Lower leg skin (tissue), 4 donors: ENCODE measurements around the gene CCNI. TPM values are rescaled to one million over a fixed set of nuclear protein-coding genes. Genes with fewer than 3 reads are reported as not detected.

Source experiments
- DNase-seq, 2 donors: peaks; one replicate each; pipeline ENCODE4 v3.0.0-alpha.2; 2019; ENCODE audit warnings: low spot score in 2 of 2
- H3K4me3 ChIP-seq: fragments of 200-600 bp; sonication (generic); 2 replicates; pipeline ENCODE4 v1.5.1; 2017; ENCODE audit warnings: mild to moderate bottlenecking, low read depth; ENCODE audit not compliant: poor library complexity, severe bottlenecking
- POLR2A ChIP-seq, 2 donors: fragments of 450-650 bp; IDR thresholded peaks; one replicate each; pipeline ENCODE4 v1.6.1; 2016 to 2017; ENCODE audit warnings: antibody characterized with exemption in 2 of 2, mild to moderate bottlenecking in 1 of 2, moderate library complexity in 1 of 2
- WGBS, 2 donors: methylation state at CpG; one replicate each; pipeline ENCODE4 v1.1.5; 2018; 5-methylcytosine and 5-hydroxymethylcytosine counted together
- intact Hi-C: fragments of 100-400 bp; cut with DNase I; formaldehyde crosslinking; loops from one replicate; pipeline ENCODE4 v1.15.0; 2023; ENCODE audit warnings: low total_unique reads
- total RNA-seq, 4 donors: library from RNA; depleted of rRNA; stranded (reverse); fragments of >200 nt; gene quantifications; one replicate each; pipeline ENCODE4 v1.1.0, GENCODE V29; 2016
- TF ChIP-seq, protein P1 (sequence below), 3 donors: fragments of 450-650 bp; IDR thresholded peaks; one replicate each; pipeline ENCODE4 v1.5.1; 2016; ENCODE audit warnings: antibody characterized with exemption in 3 of 3, mild to moderate bottlenecking in 3 of 3, moderate library complexity in 2 of 3

Gene CCNI, protein sequence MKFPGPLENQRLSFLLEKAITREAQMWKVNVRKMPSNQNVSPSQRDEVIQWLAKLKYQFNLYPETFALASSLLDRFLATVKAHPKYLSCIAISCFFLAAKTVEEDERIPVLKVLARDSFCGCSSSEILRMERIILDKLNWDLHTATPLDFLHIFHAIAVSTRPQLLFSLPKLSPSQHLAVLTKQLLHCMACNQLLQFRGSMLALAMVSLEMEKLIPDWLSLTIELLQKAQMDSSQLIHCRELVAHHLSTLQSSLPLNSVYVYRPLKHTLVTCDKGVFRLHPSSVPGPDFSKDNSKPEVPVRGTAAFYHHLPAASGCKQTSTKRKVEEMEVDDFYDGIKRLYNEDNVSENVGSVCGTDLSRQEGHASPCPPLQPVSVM
- total RNA-seq = 100 to 1,000 TPM; 155 to 208 (median 178) TPM

DNA sequence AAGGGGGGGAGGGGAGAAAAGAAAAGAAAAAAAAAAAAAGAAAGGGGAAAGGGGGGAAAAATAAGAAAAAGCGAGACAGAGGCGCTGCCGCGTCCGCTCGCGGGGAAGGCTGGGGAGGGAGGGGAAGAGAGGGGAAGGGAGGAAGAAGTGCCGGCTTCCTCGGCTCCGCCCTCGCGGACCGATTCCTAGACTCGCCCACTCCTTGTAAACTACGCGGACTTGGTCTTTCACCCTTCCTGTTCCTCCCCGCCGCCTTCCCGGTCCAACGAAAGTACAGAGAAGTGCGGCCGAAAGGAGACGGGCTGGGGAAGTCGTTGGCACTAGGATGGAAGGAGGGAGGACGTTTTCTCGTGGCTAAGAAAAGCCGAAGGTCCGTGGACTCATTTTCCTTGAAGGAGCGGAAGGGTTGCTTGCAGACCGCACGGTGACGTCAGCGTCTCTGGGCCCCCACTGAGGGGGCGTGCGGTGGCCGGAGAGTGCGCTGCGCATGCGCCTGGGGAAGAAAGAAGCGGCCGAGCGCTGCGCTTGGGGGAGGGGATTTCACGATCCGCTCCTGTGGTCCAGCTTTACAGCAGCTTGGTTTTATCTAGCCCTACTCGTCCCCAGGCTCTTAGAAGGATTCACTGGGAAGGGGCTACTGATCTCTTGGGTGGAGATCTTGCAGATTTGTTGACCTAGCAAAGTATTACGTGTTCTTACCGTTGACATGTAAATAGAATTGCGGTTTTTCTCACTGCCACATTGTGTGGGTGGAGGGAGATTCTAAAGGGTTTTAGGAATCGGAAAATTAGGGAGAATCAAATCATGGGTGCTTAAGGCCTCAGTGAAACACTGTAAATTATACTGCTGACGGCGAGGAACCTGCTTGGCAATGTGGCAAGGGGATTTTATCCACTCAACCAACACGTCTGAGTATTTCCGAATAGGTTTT lies at the start of gene CCNI:
Gene CCNI, minus strand, starts transcription at position 121 of the 931 bp plus-strand sequence. CDS start 9,627 bp downstream, outside the sequence.
- peak within 1 kb of the TSS; percentile 99 for H3K4me3 ChIP-seq
- intact Hi-C loops = no loop called here
- peak; percentile 92 to 99 for DNase-seq
- peak in 1 of 2 donors; percentile 72 for TF ChIP-seq POLR2A (IDR thresholded peaks at IDR 0.05)
- TF ChIP-seq, protein P1, sequence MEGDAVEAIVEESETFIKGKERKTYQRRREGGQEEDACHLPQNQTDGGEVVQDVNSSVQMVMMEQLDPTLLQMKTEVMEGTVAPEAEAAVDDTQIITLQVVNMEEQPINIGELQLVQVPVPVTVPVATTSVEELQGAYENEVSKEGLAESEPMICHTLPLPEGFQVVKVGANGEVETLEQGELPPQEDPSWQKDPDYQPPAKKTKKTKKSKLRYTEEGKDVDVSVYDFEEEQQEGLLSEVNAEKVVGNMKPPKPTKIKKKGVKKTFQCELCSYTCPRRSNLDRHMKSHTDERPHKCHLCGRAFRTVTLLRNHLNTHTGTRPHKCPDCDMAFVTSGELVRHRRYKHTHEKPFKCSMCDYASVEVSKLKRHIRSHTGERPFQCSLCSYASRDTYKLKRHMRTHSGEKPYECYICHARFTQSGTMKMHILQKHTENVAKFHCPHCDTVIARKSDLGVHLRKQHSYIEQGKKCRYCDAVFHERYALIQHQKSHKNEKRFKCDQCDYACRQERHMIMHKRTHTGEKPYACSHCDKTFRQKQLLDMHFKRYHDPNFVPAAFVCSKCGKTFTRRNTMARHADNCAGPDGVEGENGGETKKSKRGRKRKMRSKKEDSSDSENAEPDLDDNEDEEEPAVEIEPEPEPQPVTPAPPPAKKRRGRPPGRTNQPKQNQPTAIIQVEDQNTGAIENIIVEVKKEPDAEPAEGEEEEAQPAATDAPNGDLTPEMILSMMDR (IDR thresholded peaks at IDR 0.05) = peak in 1 of 3 donors; percentile 62
- 0 to 1% methylated on average over 54 of the region's 54 CpGs for WGBS, 2 donors

DNA sequence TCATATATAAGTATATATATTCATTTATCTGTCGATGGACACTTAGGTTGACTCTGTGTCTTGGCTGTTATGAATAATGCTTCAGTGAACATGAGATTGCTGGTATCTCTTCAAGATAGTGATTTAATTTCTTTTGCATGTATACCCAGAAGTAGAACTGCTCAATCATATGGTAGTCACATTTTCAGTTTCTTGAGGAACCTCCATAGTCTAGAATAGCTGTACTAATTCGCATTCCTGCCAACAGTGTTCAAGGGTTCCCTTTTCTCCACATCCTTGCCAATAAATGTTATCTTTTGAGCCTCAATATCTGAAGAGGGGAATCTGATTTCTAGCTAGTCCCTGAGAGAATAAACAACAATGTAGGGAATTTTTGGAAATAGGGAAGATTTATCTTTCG lies 48.8 kb upstream of the CCNI start:
- no peak for DNase-seq
- intact Hi-C loops = no loop called here
- H3K4me3 ChIP-seq = no peak overlapping the region
- no peak for TF ChIP-seq POLR2A (IDR thresholded peaks at IDR 0.05)
- TF ChIP-seq, protein P1 (IDR thresholded peaks at IDR 0.05) = no peak
- WGBS, 2 donors = 50 to 57% methylated on average over 3 of the region's 3 CpGs

DNA sequence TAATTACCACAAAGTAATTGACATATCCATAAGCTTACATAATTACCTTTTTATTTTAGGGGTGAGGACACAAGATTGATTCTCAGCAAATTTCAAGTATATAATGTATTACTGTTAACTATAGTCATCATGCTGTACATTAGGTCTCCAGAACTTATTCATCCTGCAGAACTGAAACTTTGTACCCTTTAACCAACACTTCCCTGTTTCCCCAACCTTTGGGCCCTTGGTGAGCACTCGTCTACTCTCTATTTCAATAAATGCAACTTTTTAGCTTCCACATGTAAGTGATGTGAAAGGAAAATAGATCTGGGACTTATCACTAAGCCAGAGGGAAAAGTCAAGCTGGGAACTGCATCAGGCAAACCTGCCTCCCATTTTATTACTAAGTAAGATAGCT lies 47.6 kb upstream of the CCNI start:
- intact Hi-C loops = no loop called here
- DNase-seq = no peak
- no peak overlapping the region for H3K4me3 ChIP-seq
- 73 to 74% methylated on average over 1 of the region's 1 CpG for WGBS, 2 donors
- TF ChIP-seq, protein P1 (IDR thresholded peaks at IDR 0.05) = no peak
- TF ChIP-seq POLR2A (IDR thresholded peaks at IDR 0.05) = no peak

DNA sequence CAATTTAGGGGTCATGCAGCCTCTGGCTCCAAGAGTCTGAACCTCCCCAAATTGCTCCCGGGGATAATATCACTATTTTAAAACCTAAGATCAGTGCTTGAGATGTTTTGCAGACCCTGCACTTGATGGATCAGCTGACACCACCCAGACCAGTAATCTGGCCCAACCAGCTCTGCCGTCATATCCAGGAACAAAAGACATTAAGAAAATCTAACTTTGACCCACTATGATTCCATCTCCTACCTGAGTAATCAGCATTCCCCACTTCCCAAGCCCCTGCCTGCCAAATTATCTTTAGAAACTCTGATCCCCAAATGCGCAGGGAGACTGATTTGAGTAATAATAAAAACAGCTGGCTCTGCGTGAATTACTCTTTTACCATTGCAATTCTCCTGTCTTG lies 46.9 kb upstream of the CCNI start:
- WGBS, 2 donors = 70 to 78% methylated on average over 4 of the region's 4 CpGs
- DNase-seq = no peak
- H3K4me3 ChIP-seq = no peak overlapping the region
- TF ChIP-seq, protein P1 (IDR thresholded peaks at IDR 0.05) = no peak
- TF ChIP-seq POLR2A (IDR thresholded peaks at IDR 0.05) = no peak
- intact Hi-C loops = no loop called here

DNA sequence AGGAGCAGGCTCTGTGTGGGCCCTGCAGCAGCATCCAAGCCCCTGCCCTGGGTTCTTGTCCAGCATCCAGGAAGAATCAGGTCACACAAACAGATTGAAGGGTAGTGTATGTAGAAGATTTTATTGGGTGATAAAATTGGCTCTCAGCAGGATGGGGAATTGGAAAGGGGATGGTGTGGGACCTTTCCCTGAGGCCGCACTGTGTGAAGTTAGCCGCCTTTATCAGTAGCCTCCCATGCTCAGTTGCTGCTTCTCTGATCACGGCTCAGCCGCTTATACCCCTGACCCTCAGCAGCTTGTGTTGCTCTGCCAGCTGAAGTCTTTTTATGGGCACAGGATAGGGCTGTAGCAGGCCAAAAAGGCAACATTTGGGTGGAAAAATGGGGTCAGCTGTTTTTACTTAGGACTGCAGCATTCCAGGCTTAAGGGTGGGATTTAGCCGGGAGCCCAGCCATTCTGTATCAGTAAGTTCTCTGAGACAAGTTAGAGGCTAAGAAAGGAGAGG lies 46.0 kb upstream of the CCNI start:
- no peak overlapping the region for H3K4me3 ChIP-seq
- intact Hi-C loops = no loop called here
- no peak for DNase-seq
- WGBS, 2 donors = 74 to 84% methylated on average over 5 of the region's 5 CpGs
- TF ChIP-seq POLR2A (IDR thresholded peaks at IDR 0.05) = no peak
- TF ChIP-seq, protein P1 (IDR thresholded peaks at IDR 0.05) = no peak
